B cell (primary cell): Measurements from ENCODE around the gene AUTS2.

Source experiments
- EZH2 ChIP-seq: IDR thresholded peaks from 2 replicates; pipeline ENCODE4 v1.6.1; 2012; ENCODE audit warnings: borderline replicate concordance, low read depth, mild to moderate bottlenecking, moderate library complexity, low read length; ENCODE audit not compliant: insufficient read depth, poor library complexity, severe bottlenecking
- TF ChIP-seq, protein P1 (sequence below): fragments of 200-600 bp; IDR thresholded peaks from one replicate; pipeline ENCODE4 v1.8.0; 2022; ENCODE audit warnings: antibody characterized with exemption, mild to moderate bottlenecking

DNA sequence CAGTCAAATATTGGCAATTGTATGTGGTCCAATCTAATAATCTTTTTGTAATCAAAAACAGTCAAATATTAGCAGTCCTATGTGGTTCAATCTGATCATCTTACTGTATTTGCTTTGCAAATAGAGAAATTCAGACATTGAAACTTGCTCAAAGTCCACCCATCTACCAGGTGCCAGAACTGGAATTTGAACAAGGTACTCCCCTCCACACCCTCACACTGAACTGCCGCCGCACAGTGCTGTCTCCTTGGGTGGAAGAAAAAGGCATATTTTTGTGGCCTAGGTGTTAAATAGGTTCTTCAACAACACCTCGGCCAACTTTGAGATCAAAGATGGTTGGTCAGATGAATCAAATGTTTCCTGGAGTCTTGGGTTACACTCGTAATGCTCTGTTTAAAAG, 989.5 kb downstream of the AUTS2 start:
- TF ChIP-seq, protein P1, sequence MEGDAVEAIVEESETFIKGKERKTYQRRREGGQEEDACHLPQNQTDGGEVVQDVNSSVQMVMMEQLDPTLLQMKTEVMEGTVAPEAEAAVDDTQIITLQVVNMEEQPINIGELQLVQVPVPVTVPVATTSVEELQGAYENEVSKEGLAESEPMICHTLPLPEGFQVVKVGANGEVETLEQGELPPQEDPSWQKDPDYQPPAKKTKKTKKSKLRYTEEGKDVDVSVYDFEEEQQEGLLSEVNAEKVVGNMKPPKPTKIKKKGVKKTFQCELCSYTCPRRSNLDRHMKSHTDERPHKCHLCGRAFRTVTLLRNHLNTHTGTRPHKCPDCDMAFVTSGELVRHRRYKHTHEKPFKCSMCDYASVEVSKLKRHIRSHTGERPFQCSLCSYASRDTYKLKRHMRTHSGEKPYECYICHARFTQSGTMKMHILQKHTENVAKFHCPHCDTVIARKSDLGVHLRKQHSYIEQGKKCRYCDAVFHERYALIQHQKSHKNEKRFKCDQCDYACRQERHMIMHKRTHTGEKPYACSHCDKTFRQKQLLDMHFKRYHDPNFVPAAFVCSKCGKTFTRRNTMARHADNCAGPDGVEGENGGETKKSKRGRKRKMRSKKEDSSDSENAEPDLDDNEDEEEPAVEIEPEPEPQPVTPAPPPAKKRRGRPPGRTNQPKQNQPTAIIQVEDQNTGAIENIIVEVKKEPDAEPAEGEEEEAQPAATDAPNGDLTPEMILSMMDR = no peak
- no peak for TF ChIP-seq EZH2
